OCI-LY3 (cell line): Measurements from ENCODE around the gene CEP55.

Source experiments
- CTCF ChIP-seq: fragments of 200-600, 300-600 bp; sonication (generic); IDR thresholded peaks from 2 replicates; pipeline ENCODE4 v1.5.1; 2014; ENCODE audit warnings: antibody characterized with exemption, low read length, low read depth
- EZH2phosphoT487 ChIP-seq: fragments of 200-600 bp; shearing (Covaris generic); IDR thresholded peaks from 2 replicates; pipeline ENCODE4 v1.6.1; 2018; ENCODE audit warnings: antibody characterized with exemption, mixed run types, low read depth

GRCh38 chr10:93573051-93573909 lies 76.9 kb downstream of the CEP55 start:
- TF ChIP-seq CTCF (no peak), EZH2phosphoT487 (no peak)
